ENCODE measurements around the gene ZNF804A. TPM values are rescaled to one million over a fixed set of nuclear protein-coding genes. Genes with fewer than 3 reads are reported as not detected.
"Not testable (repeated sequence)": the region's sequence is repeated elsewhere in the genome, so short reads cannot be mapped to it uniquely, and the experiment has no call there.

The ZNF804A gene
- total and polyA plus RNA-seq, 12 donors: 0.03 to 0.12 (median 0.07) TPM; not detected in 9

GRCh38 chr2:184743096-184743495 lies 144.8 kb downstream of the ZNF804A start:
- TF ChIP-seq, protein P1, sequence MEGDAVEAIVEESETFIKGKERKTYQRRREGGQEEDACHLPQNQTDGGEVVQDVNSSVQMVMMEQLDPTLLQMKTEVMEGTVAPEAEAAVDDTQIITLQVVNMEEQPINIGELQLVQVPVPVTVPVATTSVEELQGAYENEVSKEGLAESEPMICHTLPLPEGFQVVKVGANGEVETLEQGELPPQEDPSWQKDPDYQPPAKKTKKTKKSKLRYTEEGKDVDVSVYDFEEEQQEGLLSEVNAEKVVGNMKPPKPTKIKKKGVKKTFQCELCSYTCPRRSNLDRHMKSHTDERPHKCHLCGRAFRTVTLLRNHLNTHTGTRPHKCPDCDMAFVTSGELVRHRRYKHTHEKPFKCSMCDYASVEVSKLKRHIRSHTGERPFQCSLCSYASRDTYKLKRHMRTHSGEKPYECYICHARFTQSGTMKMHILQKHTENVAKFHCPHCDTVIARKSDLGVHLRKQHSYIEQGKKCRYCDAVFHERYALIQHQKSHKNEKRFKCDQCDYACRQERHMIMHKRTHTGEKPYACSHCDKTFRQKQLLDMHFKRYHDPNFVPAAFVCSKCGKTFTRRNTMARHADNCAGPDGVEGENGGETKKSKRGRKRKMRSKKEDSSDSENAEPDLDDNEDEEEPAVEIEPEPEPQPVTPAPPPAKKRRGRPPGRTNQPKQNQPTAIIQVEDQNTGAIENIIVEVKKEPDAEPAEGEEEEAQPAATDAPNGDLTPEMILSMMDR (IDR thresholded peaks at IDR 0.05): no peak
- DNase-seq: no peak
- Histone ChIP-seq H3K9me3 (peaks cover 0 to 11% (median 0%) of the 10 kb centered on the region in 11 donors), H3K36me3 (no peaks in the 10 kb centered on the region), H3K27ac (no peak overlapping the region), H3K4me1 (no peaks in the 10 kb centered on the region), H3K4me3 (no peak overlapping the region), H3K27me3 (no peaks in the 10 kb centered on the region)
- ATAC-seq: no peak
- WGBS, 2 donors: 95% methylated on average over 1 of the region's 1 CpG
- intact Hi-C loops (cut with DNase I): no loop called here

- Histone ChIP-seq H3K27me3 (no peaks in the 10 kb centered on the region), H3K36me3 (no peaks in the 10 kb centered on the region), H3K4me3 (no peak overlapping the region), H3K4me1 (no peaks in the 10 kb centered on the region), H3K9me3 (peaks cover 0 to 3% (median 0%) of the 10 kb centered on the region in 11 donors), H3K27ac (no peak overlapping the region)
- intact Hi-C loops (cut with DNase I): no loop called here
- TF ChIP-seq, protein P1 (IDR thresholded peaks at IDR 0.05): no peak
- ATAC-seq (no peak), DNase-seq (no peak)
- 93% methylated on average over 1 of the region's 1 CpG for WGBS, 2 donors
Observed at GRCh38 chr2:184756161-184756560, 157.8 kb downstream of the ZNF804A start.

DNA sequence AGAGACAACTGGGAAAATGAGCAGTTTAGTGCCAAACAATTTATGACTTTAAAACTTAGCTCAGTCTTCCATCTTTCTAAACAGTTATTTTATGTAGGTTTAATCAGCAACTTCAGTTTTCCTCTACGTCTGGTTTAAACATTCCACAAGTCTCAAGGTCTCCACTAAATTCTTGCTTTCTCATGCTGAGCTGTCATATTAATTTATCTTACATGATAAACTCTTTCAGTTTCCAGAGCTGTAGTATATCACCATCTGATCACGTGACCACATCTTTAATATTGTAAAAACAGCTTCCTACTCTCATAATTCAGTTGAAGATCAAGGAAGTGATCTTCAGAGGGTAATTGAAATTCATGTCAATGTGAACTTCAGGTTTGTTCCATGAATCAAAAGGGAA lies 158.6 kb downstream of the ZNF804A start:
- Histone ChIP-seq H3K9me3 (peaks cover 0 to 3% (median 0%) of the 10 kb centered on the region in 11 donors), H3K4me3 (no peak overlapping the region), H3K4me1 (no peaks in the 10 kb centered on the region), H3K27me3 (no peaks in the 10 kb centered on the region), H3K27ac (no peak overlapping the region), H3K36me3 (no peaks in the 10 kb centered on the region)
- TF ChIP-seq, protein P1 (IDR thresholded peaks at IDR 0.05): no peak
- ATAC-seq (no peak), DNase-seq (no peak)
- intact Hi-C loops (cut with DNase I): no loop called here
- WGBS, 2 donors: 46 to 53% methylated on average over 2 of the region's 2 CpGs

DNA sequence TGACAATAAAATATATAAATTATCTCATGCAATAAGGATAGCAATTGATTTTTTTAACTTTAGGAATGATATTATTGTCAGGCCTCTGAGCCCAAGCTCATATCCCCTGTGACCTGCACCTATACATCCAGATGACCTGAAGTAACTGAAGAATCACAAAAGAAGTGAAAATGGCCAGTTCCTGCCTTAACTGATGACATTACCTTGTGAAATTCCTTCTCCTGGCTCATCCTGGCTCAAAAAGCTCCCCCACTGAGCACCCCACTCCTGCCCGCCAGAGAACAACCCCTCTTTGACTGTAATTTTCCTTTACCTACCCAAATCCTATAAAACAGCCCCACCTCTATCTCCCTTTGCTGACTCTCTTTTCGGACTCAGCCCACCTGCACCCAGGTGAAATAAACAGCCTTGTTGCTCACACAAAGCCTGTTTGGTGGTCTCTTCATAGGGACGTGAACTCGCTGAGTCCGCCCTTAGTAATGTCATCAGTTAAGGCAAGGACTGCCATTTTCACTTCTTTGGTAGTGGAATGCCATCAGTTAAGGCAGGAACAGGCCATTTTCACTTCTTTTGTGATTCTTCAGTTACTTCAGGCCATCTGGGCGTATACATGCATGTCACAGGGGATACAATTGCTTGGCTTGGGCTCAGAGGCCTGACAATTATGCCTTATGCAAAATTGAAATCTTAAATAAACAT lies 161.4 kb downstream of the ZNF804A start:
- H3K4me3 ChIP-seq; ATAC-seq; H3K4me1 ChIP-seq; H3K27me3 ChIP-seq; intact Hi-C loops (cut with DNase I); DNase-seq; H3K36me3 ChIP-seq; H3K9me3 ChIP-seq; H3K27ac ChIP-seq: not testable (repeated sequence)
- WGBS, 2 donors: 80 to 89% methylated on average over 6 of the region's 6 CpGs

- no peak overlapping the region for H3K27ac ChIP-seq
- H3K4me3 ChIP-seq: no peak overlapping the region
- no peaks in the 10 kb centered on the region for H3K9me3 ChIP-seq
- intact Hi-C loops (cut with DNase I): no loop called here
- 86 to 90% methylated on average over 2 of the region's 2 CpGs for WGBS, 2 donors
- no peak for ATAC-seq
- no peak for DNase-seq
- H3K36me3 ChIP-seq: no peaks in the 10 kb centered on the region
- TF ChIP-seq, protein P1 (IDR thresholded peaks at IDR 0.05): no peak
- H3K27me3 ChIP-seq: no peaks in the 10 kb centered on the region
- H3K4me1 ChIP-seq: no peaks in the 10 kb centered on the region
Observed at GRCh38 chr2:184760931-184761330, 162.6 kb downstream of the ZNF804A start.

Data from heart right ventricle (tissue), 16 donors.